NCI-H146 treated with DMSO at 0.1 percent for 48 hours (cell line): ENCODE data around the gene NT5DC1.
"Not testable (repeated sequence)": the region's sequence is repeated elsewhere in the genome, so short reads cannot be mapped to it uniquely, and the experiment has no call there.

Source experiments
- DNase-seq: peaks from one replicate; lab custom pipeline; 2025; ENCODE audit not compliant: unreplicated experiment; lab: John Stamatoyannopoulos, UW

Gene NT5DC1

DNA sequence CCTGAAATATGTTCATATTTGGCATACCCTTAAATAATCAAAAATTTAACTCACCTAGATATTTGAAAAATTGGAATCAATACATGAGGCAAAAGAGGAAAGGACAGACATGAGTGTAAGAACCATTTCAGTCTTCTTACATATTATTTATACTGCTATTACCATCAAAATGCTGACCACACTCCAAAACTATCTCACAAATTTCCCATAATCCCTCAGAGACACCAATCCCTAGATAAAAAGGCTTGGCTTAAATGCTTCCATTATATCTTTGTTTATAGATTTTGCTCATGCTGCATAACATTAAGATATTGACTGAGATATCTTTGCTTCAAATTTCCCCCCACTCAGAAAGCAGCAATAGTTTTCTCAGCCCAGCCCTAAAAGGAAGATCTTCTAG, 11.7 kb upstream of the NT5DC1 start:
- no peak for DNase-seq

DNA sequence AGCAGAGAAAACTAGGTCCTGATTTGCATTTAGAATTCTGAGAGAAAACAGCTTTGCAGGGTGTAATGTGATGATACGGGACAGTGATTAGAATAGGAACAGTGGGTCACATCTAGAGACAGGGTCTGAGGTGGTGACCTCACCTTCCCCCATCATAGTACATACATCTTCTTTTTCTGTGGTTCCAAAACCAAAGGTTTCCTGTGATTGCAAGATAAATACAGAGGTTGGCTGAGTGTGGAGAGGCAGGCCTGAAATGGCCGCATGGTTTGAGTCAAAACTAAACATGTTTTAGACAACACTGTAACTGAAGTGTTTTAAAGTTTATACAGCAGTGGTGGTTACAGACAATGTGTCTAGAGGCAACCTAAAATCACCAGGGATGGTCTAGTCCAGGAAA, 10.4 kb upstream of the NT5DC1 start:
- DNase-seq = no peak

GRCh38 chr6:116094041-116094440, 6.6 kb upstream of the NT5DC1 start:
- no peak for DNase-seq

DNA sequence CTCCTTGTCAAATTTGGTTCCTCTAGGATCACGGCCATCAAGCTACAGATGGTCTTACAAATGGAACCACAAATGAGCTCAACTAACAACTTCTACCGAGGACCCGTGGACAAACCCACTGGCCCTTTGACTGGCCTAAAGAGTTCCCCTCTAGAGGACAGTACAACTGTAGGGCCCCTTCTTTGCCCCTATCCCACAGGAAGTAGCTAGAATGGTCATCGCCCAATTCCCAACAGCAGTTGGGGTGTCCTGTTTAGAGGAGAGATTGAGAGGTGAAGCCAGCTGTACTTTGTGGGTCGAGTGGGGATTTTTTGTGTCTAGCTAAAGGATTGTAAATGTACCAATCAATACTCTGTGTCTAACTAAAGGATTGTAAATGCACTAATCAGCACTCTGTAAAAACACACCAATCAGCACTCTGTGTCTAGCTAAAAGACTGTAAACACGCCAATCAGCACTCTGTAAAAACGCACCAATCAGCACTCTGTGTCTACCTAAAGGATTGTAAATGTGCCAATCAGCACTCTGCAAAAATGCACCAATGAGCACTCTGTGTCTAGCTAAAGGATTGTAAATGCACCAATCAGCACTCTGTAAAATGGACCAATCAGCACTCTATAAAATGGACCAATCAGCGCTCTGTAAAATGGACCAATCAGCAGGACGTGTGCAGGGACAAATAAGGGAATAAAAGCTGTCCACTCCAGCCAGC, 4.4 kb upstream of the NT5DC1 start:
- DNase-seq = not testable (repeated sequence)

DNA sequence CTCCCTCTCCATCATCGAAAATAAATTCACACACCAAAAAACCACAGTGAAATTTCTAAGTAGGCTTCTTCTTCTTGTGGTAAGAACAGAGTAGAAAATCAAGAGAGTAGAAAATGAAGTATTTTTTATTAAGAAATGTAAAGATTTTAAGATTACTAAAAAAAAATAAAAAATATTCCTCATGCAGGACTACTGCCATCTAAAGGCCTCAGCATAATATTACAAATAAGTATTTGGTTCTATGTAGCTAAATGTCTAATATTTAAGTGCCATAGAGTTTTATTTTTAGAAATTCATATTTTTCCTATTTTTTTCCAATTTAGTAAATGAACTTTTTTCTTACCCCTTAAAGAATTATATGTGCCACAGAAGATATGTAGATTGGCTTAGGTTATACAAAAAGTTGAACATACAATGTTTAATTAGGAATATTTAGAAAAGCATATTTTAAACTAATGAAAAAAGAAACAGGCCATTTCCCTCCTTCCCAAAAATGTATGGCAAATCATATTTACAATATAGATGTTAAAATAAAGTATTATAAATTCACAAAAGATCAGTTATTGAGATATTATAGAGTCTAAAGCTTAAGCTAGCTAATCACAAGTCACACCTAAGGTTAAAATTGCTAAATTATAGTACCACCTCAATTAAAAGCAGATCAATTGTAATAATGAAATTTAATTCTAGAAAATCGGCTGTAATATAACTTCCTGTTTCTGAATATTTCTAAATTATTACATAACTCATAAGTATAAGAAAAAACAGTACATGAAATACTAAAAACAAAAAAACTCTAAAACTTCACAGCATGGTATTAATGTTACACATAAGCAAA, 3.5 kb upstream of the NT5DC1 start:
- DNase-seq = peak; percentile 8

- DNase-seq = no peak
Observed at GRCh38 chr6:116099036-116099435, 1.6 kb upstream of the NT5DC1 start.

- no peak for DNase-seq
Observed at GRCh38 chr6:116101302-116101718, 657 bp downstream of the NT5DC1 start.

DNA sequence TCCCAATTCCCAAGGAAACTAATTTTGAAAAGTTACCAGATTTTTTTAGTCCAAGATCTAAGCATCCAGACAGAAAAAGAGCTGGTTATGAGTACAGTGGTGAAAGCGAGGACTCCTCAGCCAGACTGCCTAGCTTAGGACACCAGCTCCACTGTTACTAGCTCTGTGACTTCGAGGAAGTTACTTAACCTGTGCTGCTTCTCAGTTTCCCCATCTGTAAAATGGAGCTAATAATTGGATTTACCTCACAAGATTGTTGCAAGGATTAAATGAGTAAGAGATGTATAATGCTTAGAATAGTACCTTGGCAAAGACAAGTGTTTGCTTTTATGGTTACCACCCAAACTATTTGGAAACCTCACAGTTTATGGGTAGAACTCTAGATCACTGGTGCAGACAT, 1.1 kb downstream of the NT5DC1 start:
- DNase-seq = no peak

- no peak for DNase-seq
Observed at GRCh38 chr6:116102873-116103272, 2.2 kb downstream of the NT5DC1 start.

- no peak for DNase-seq
Observed at GRCh38 chr6:116104636-116105035, 4.0 kb downstream of the NT5DC1 start.

DNA sequence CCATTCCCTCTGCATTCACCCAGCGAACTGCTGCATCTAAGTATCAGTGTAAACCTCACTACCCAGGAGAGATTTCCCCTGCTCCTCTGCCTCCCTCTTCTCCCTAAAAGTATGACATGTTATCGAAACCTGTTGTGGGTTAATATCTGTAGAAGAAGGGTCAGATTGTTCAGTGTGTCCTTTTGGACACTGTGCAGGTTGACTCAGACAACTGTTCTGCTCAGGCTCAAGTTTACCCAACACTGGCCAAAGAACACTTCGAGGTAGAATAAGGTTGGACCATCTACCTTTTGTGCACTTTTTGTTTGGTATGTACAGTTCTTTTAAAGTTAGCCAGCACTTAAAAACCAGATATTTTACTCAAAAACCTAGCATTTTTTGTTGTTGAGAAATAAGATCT, 4.6 kb downstream of the NT5DC1 start:
- no peak for DNase-seq

DNA sequence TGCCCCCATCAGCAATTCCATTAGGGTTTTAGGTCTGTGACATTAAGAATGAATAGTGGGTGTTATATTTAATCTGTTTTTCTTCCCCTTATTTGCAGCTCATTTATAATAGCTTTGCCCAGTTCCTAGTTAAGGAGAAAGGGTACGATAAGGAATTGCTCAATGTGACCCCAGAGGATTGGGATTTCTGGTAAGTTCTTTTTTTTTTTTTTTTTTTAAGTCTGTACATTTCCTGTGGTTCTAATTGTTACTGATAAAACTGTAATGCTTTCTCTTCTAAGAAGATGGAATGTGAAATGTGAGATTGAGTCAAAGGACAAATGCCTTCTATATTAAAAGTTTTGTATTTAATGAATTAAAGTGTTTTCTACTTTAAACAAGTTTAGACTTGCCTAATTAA, 5.5 kb downstream of the NT5DC1 start:
- DNase-seq = no peak

DNA sequence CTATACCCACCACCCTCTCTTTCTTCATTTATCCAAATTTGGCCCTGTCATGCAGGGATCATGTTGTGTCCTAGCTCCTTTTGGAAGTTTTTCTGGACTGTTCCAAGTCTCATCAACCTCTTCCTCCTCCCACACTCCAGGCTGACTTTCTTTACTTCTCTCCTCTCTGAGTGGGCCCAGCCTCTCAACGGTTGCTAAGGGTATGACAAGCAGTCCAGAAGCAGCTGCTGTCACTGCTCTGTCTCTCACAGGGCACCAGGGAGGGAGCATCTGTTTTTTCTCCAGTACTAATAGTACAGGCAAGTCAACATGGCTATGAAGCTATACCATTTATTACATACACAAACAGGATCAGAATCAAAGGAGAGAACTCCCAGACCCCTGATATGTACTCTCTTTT, 8.2 kb downstream of the NT5DC1 start:
- no peak for DNase-seq

- DNase-seq = peak; percentile 5
Observed at GRCh38 chr6:116111552-116112528, 11.2 kb downstream of the NT5DC1 start.

DNA sequence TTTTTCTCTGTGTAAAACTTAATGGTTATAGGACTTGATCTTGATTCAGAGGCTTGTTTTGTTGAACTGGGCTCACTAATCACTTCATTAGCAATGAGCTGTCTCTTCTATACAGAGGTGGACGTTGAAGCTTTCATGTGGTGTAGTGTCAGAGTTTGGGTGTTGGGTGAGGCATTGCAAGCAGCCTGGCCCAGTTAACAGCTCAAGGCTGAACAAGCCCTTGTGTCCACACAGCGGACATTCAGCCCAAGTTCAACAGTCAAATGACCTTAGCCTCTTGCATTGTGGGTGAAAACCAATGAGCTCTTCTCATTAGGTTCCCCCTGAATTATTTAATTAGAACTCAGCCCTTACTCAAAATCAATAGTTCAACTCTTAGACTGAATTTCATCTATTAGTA, 12.7 kb downstream of the NT5DC1 start:
- DNase-seq = no peak

- no peak for DNase-seq
Observed at GRCh38 chr6:116115781-116116180, 15.1 kb downstream of the NT5DC1 start.

DNA sequence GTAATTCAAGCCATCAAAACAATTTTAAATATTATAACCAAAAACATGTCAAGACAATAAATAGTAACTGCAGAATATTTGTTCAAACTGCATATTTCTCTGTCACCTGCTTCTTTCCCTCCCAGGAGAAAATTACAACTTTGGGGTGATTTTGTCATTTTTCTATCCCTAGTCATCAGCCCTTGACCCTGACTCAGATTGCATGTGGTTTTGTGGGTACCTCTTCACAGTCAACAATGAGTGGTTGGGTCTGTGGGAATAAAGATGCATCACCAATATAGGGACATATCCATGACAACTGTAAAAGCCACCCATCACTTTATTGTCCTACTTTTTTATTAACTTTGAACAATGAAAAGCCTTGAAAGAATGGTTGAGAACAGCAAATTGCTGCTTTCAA, 18.0 kb downstream of the NT5DC1 start:
- DNase-seq = no peak

GRCh38 chr6:116120430-116120829, 19.8 kb downstream of the NT5DC1 start:
- no peak for DNase-seq

GRCh38 chr6:116126032-116126431, 25.4 kb downstream of the NT5DC1 start, which contains the start of gene COL10A1:
Gene COL10A1 (minus strand): TSS chr6:116126132. CDS start chr6:116125492, 640 bp downstream.
- DNase-seq = no peak

- no peak for DNase-seq
Observed at GRCh38 chr6:116127771-116128493, 27.3 kb downstream of the NT5DC1 start.

DNA sequence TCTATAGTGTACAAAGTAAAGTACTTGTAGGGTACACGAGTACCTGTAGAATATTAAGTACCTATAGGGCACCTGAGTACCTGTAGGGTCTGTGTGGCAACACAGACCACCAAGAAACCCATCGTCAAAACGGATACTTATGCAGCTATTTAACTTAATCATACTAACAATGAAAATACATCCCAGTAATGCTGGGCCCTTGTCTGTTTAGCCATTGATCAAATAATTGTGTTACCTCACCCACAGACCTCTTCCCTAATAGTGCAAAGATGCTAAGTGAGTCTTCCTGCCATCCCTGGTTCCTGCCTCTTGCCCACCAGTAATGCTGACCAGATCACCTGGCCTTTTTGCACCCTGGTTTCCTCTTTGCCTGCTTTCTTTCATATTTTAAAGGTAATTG, 32.8 kb downstream of the NT5DC1 start:
- no peak for DNase-seq
